Stimulated activated CD4-positive, alpha-beta T cell treated with anti-CD3 and anti-CD28 coated beads, Interleukin-1b, Interleukin-23, amount 100 ng/mL, for 1 hour (primary cell): Measurements from ENCODE around the gene PTPN7.
"Not testable (repeated sequence)": the region's sequence is repeated elsewhere in the genome, so short reads cannot be mapped to it uniquely, and the experiment has no call there.

ENCODE experiments used
- DNase-seq, 2 donors: peaks; one replicate each; pipeline ENCODE4 v3.0.0-alpha.2; 2020; ENCODE audit warnings: low read depth in 2 of 2

PTPN7 gene

DNA sequence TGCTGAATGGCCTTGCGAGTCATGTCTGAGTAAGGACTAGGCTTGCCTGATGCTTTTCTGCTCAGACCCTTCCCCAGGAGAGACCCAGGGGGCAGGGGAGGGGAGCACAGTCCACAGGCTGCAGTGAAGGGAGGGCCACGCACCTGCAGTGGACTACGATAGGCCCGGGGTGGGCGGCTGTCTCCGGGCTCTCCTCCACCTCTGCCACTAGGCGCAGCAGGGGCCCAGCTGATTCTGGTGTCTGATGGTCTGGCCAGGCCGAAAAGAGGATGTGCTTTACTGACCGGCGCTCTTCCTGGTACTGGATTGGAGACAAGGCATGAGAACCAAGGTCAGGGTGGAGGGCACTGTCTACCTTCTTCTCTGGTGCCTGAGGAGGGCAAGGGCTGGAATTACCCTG is 8.0 kb downstream of the PTPN7 start:
- no peak for DNase-seq

DNA sequence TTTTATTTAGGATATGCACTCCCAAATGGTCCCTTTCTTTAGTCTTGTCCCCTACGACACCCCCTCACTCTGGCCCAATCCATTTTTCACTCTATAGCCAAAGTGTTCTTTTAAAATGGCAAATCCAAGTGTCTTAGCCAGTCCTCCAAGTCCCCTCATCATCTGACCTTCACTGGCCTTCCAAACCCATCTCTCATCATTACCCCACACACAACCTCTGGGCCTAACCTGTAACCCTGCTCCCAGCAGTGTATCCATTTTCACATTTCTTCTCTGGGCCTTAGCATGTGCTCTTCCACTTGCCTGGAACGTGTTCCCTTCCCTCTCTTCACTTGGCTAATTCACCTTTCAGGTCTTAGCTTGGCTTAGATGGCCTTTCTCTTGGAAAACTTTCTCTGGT is 9.4 kb downstream of the PTPN7 start:
- no peak for DNase-seq

DNA sequence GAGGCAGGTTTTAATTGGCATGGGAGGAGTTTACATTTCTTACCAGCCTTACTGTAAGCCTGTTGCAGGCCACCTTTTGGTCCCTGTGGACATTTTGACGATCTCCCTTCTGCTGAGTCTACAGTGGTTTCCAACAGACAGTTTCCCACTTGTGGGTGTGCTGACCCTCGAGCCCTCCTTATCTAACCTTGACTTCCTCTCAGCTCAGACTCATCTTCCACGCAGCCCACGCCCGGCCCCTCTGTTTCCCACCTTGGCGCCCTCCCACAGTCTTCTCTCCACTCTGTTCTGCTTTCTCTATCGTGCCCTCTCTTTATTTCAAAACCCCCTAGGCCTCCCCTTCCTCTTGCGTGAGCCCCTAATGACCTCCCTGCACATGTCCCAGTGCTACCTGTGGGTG is 9.8 kb downstream of the PTPN7 start:
- DNase-seq: no peak

DNA sequence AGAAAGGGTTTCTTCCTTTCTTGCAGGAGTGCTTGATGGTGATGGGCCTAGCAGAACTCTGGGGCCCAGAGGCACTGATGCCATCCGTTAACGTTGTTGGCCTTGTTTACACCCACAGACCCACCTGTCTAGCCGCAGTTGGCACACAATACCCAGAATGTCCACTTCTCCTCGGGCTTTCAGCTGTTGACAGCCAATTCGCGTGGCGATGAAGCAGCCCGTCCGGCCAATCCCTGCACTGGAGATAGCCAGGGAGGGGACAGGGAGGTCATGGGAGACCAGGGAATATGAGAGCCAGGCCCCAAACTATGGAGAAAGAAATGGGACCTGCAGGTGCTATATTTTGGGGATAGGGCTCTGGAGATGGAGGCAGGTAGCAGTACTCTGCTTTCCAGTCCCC is 10.2 kb downstream of the PTPN7 start:
- DNase-seq: no peak

DNA sequence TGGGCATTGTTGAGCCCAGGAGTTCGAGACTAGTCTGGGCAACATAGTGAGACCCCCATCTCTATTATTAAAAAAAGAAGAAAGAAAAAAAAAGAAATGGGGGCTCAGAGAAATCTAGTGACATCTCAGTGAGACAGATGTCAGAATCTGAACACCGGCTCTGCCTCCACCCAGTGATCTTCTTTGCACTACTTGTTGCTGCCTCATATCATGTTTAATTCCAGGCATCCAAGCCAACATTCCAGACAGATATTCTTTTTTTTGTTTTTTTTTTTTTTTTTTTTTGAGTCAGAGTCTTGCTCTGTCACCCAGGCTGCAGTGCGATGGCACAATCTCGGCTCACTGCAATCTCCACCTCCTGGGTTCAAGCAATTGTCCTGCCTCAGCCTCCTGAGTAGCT is 10.8 kb downstream of the PTPN7 start:
- DNase-seq: no peak

DNA sequence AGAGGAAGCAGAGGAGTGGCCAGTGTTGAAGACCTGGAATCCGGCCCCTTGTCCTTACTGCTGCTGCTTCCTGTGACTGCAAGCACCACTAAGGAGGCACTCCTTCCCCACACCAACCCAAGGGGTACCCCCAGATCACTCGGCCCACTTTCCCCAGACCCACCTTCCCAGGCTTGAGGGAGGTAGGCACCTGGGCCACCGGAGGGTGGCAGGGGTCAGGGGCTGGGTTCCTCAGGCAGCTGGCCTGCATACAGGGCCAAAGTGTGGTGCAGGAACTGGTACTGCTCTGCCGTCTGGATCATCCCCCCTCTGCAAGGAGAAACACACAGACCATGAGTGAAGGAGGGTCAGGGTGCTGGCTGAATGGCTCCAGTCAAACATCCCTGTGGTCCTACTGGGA is 12.0 kb downstream of the PTPN7 start:
- DNase-seq: no peak

DNA sequence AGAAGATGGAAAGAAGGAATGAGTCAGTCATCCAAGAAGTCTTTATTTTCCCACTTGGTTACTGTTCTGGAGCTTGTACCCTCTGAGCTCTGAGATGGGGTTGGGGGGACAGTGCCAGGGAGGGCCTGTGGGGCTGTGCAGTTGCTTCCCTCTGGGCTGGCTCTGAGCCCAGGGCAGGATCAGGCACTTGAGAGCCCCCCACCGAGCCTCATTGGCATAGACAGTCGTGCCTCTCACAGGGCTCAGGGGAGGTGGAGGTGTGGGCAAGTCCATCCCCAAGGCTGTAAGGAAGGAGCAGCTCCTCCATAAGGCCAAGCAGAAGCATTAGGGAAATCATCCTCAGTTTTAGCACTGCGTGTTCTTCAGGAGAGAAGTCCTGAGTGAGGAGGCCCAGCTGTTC is 13.4 kb downstream of the PTPN7 start:
- no peak for DNase-seq

DNA sequence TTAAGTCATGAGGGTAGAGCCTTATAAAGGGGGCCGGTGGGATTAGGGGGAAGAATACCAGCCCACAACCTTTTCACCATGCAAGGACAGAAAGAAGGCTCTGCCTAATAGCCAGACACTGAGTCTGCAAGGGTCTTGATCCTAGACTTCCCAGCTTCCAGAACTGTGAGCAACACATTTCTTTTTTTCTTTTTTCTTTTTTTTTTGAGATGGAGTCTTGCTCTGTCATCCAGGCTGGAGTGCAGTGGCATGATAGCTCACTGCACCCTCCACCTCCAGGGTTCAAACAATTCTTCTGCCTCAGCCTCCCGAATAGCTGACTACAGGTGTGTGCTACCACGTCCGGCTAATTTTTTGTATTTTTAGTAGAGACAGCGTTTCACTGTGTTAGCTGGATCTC is 14.1 kb downstream of the PTPN7 start:
- no peak for DNase-seq

DNA sequence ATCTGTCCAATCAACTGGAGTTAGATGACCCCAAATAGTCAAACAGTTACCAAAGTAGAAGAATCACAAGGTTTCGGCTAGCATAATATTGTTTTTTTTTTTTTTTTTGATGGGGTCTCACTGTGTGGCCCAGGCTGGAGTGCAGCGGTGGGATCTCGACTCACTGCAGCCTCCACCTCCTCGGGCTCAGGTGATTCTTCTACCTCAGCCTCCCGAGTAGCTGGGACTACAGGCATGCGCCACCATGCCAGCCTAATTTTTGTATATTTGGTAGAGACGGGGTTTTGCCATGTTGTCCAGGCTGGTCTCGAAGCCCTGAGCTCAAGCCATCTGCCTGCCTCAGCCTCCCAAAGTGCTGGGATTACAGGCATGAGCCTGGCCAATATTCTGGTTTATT is 14.7 kb downstream of the PTPN7 start:
- DNase-seq: not testable (repeated sequence)

DNA sequence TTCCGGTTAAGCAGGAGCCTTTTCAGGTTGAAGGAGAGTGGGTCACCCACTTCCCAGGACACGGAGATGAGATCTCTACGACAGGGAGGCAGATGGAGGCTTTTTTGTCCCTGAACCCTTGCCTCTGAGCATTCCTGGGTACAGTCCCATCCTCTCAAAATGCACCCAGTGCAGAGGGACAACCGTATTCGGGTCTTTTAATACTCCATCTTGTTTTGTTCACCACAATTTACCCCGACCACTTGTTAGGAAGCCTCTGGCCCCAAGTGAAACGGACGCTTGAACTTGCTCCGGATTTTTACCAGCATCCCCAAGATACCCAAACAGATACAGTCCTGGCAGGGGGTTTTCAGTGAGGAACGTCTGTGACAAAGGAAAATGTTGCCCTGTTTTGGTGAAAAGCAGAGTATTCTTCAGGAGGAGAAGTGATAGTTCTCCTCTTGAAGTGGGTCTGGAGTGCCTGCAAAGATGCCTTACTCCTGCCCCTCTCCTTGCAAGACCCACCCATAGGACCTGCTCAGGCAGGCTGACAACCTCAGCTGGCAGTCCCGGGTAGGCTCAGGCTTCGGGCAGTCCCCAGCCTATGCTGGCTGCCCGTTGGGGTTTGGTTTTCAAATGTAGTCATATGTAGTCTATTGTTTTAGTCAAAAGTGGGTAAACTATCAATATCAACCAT is 15.2 kb downstream of the PTPN7 start:
- no peak for DNase-seq

DNA sequence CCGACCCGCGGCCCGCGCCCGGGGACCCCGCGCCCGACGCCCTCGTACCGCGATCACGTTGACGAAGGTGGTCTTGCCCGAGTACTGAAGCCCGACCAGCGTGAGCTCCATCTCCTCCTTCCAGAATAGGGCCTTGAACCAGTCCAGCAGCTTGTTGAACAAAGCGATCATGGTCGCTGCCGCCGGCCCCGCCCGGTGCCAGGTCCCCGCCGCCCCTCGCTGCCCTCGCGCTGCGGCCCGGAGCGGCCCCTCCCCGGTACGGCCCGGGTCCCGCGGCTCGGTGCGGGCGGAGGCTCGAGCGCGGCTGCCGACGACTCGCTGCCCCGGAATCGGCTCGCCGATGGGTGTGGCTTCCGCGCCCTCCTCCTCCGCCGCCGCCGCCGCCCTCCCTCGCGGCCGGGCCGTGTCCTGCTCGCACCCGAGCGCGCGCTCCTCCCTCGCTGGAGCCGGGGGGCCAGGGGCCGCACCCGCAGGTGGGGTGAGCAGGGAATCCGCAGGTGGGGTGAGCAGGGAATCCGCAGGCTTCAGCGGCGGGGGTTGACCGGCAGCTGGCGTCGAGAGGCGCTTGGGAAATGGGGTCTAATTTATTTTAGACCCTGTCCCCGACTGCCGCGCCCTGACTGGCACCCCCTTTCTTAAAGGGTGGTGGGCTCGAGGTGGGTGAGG is 15.9 kb downstream of the PTPN7 start, which contains the start of gene ARL8A:
ARL8A (minus strand) TSS at position 336 of the 666 bp plus-strand sequence; CDS start at position 171, 165 bp downstream.
- DNase-seq: no peak

DNA sequence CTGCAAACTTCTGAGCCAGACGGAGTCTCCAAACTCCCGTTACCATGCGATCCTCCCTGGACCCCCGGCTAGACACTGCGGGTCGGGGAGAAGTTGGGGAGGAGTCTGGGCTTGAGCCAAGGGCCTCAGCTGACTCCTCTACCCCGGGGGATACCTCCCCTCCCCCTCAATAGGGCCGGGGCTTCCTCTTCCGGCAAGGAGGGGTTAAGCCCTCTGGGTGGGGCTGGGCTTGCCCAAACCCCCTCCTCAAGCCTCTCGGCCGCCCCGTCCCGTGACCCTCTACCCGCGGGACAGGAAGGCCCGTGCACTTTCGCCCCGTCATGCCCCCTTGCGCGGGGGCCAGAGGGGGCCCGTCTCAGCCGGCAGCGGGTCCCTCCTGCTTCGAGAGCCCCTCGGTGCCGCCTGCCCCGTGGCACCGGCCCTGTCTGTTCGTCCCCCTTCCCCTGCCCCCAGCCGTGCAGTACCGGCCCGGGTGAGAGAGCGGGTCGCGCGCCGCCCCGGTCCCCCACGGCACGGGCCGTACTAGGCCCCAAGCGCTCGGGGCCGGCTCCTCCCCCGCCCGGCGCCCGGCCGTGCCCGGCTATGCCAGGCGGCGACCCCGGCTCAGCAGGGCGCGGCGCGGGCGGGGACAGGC is 16.5 kb downstream of the PTPN7 start:
- DNase-seq: no peak

DNA sequence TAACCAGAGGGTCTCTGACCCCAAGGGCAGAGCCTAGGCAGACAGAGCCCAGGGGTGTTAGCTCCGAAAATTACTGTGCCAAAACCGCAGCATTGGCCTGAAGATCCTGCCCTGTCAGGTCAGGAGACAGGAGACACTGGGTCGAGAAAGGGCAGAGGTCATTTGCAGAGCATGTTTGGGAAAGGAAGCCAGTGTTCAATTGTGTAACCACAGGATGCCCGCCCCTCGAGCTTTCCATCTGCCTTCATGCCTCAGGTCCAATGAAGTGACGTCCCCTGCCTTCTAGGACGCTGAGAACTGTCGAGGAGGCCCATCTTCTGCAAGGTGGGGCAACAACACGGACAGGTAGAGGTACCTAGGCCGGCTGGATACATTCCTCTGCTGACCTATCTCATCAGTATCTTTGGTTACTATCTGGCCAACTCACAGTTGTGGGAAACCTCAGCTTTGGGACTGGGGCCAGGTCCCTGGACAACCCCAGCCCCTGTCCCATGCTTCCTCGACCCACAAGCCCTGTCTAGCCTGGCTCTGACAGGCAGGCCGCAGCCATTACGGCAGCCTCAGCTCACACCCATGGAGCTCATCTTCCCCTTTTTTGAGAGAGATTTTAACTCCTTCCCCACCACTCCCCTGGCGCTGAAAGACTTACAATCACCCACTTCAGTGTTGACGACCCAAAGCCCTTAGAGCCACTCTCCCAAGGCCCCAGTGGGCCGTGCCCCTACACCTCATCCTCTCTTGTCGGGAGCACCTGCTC is 17.2 kb downstream of the PTPN7 start:
- no peak for DNase-seq

DNA sequence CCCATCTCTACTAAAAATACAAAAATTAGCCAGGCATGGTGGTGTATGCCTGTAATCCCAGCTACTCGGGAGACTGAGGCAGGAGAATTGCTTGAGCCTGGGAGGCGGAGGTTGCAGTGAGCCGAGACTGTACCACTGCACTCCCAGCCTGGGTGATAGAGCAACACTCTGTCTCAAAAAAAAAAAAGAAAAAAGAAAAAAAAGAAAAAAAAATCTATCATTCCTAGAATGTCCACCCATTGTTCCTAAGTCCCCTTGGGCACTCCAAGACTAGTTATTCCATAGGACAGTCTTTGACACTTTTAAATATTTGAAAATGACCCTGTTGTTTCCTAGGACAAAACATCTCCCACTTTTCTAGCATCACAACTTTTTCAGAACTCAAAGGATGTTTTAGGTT is 18.9 kb downstream of the PTPN7 start:
- DNase-seq: not testable (repeated sequence)

DNA sequence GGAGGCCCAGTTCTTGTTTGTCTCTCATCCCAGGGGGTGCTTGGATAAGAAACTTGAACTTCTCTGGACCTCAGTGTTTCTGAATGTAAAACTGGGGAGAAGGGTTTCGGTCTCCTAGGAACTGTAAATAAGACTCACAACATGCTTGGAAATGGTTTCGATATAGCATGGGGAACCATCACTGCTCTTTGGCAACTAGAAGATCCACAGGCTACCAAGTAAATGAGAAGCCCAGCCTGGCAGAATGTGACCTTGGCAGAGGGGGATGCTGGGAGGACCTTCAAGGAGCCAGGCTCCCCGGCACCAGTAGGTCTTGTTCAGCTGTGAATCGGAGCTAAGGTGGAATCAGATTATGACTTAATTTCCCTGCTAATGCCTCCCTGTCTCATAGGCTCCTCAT is 19.6 kb downstream of the PTPN7 start:
- DNase-seq: no peak

DNA sequence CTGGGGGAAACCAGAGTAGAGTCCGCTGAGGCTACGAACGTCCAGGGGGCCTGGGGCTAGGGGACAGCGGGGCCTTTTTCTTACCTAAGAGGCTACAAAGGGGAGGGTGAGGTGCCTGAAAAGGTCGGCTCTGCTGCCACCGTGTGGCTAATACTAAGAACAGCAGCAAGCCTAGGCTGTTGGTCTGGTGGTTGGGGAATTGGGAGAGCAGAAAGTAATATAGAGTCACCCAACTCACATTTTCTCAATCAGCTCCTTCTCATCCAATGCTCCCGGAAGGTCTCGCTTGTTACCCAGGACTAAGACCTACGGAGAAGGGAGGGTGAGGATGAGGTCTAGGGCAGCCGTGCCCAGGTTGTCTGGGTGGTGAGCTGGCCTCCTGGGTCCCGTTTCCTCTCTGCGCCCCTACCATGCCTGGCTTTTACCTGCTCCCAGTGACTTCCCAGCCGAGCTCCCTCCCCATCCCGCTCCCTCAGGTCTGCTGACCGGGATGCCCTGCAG is 25.1 kb downstream of the PTPN7 start:
- no peak for DNase-seq

DNA sequence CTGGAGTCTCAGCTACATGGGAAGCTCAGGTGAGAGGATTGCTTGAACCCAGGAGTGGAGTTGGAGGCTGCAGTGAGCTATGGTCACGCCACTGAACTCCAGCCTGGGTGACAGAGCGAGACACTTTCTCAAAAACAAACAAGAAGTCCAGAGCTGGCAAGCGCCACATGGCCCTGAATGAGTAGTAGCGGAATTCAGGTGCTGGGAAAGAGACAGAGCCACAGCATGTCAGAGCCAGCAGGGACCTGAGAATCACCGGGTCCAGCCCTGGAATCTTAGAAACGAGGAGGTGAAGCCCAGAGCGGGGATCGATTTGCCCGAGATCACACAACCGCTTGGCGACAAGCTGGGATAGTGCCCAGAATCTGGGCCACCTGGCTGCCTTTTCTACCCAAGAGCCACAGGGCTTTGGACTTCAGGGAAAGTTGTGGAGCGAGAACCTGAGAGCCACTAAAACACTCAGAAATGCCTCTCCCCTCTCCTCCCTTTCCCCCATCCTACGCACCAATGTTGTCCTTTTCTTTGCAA is 25.7 kb downstream of the PTPN7 start:
- no peak for DNase-seq

DNA sequence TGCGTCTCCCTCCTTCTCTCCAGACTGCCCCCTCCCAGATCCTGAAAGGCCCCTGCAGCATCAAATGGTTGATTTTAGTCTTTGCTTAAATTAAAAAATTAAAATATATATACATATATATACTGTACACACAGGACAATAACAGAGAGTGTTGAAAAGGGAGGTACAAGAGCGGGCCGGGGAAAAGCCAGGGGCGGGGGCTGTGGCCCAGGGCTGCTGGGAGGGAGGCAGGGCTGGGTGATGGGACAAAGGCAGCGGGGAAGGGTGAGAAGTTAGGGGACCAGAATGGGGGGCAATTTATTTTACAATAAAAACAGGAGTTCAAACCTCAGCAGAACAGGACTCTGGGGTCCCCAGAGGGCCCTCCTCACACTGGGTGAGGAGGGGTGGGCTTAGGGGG is 26.4 kb downstream of the PTPN7 start:
- DNase-seq: no peak

DNA sequence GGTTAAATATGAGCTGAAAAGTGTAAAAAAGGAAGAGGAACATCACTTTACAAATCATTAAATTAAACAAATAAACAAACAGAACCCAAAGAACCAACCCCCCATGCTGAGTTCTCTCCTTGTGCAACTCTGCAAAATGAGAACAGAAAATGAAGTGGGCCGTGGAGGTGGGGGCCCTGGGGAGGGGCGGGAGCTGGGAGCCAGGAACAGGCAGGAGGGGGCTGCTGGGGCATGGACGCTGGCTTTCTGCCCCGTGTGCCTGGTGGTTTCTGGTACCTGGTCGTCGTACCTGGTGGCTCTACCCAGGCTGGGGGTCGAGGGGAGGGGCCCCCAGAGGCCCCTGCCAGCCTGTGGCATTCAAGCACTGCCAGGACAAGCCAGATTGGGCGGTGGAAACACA is 26.9 kb downstream of the PTPN7 start:
- no peak for DNase-seq

DNA sequence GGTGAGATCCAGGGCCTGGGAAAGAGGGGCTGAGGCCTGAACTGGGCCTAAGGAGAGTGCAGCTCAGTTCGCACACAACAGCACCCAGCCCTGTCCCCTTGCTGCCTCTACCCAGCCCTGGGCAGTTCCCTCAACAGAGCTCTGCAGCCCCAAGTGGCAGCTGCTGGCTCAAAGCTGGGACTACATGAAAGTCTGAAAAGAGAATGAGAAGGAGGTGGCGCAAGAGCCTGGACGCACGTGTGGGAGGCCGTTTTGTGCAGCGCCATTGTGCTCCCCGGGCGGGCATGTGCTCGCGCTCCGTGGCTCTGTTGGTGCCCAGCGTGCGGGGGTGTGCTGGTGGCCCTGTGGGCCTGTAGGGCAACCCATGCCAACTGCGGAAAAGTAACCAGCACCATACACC is 27.4 kb downstream of the PTPN7 start:
- DNase-seq: no peak

DNA sequence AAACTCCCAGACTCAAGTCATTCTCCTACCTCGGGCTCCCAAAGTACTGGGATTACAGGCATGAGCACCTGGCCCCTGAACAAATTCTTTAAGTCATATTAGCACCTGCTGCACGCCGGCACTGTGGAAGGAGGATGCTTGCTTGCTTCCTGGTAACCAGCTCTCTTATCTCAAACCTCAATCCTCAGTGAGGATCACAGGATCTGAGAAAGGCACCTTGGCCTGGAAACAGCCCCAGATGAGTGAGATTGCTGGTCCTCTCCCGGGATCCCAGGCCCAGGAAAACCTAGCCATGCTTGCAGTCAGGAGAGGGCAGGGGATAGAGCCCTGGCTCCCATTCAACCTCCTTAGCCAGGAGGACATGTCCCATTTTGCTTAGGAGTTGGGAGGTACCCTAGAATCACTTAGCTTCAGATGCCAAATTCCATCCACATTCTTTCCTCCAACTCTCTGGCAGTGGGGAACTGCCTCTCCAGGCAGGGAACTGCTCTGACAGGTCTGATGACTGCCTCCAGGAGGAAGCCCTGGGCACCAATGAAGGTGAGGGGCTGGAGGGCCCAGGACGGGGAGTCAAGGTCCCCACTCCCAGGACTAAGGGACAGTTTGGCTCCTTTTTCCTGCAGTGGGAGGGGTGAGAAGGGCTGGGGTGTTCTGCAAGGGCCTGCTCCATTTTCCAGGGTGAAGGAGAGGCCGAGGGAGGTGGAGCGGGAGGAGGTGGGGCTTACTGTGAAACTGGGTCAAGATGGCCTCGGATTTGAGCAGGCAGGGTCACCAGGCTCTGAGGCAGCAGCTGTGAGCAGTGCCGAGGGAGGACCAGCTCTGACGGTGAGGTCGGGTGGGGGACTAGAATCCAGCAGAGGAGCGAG is 28.2 kb downstream of the PTPN7 start:
- DNase-seq: no peak
